GM18868 (cell line): ENCODE data around the gene SLAIN1.

Source experiments
- ATAC-seq: cut with Tn5 transposase; IDR thresholded peaks from one replicate; pipeline ENCODE4 v1.9.1; 2021; ENCODE audit warnings: mild to moderate bottlenecking, moderate library complexity; ENCODE audit not compliant: unreplicated experiment

The SLAIN1 gene

DNA sequence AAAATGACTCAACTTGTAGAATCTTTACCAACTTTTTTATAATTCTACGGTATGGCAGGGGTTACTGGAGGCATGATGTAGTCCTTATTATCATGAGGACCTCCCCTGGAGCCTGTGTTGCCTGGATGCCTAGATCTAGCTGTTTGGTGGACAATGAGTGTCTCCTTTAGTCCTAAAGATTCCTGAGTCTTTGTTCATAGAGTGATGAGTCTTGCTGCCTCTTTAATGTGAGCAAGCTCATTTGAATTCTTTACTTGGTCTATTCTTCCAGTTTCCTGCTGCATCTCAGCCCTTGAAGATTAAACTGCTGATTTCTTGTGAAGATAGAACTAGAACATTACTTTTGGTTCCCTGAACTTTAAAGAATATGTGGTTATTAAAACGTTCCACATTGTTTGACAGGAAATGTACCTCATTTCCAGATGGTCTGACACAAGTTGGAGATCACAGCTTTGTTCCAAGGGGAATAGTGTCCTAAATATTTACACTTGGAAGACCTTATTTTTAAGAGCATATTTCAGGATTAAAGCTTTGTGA lies 51.9 kb downstream of the SLAIN1 start:
- ATAC-seq = no peak

DNA sequence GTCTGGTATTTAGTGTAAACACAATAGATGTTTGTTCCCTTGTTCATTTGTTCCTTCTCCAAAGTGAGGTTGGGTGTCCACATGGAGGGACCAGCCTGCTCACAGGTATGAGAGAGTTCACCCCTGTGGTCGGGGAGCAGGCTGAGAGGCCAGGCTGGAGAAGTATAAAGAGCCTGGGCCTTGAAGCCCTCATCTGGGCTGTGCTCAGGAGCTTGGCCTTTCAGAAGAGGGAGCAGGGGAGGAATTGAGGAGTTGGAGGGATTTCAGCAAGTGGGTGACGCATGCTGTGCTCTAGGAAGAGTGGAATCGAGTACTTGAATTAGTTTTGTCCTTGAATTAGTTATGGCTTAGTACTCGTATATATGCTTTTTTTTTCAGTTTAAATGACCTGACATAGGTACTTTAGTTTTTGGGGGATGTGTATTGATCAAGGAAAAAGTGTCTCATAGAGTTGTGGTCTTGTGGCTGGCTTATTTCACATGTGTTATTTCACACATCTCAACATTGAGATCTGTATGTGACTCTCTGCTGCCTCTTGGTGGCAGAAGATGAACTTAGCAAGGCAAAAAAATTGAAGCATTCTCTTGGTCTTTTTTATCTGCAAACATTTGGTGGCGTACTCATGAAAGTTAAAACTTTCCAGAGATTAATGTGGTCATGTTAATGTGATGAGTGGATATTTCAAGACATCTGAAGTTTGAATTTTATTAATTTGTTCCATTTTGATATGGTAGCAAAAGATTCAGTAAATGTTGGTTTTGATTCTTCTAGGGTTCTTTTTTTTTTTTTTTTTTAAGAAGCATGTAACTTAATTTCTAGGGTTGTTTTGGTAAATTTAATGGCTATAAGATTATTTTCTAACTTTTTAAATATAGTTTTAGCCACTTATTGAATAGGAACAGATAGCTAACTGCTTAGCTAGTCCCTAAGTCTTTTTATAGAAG lies 54.3 kb downstream of the SLAIN1 start:
- ATAC-seq = peak; percentile 91

DNA sequence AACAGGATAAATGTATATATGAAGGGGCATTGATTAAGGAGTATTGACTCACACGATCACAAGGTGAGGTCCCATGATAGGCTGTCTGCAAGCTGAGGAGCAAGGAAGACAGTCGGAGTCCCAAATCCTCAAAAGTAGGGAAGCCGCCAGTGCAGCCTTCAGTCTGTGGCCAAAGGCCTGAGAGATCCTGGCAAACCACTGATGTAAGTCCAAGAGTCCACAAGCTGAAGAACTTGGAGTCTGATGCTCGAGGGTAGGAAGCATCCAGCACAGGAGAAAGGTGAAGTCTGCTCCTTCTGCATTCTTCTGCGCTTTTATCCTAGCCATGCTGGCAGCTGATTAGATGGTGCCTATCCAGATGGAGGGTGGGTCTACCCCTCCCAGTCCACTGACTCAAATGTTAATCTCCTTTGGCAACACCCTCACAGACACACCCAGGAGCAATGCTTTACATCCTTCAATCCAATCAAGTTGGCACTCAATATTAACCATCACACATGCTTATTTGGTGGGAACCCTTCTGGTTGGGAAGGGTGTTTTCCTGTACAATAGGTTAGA lies 55.1 kb downstream of the SLAIN1 start:
- ATAC-seq = no peak

DNA sequence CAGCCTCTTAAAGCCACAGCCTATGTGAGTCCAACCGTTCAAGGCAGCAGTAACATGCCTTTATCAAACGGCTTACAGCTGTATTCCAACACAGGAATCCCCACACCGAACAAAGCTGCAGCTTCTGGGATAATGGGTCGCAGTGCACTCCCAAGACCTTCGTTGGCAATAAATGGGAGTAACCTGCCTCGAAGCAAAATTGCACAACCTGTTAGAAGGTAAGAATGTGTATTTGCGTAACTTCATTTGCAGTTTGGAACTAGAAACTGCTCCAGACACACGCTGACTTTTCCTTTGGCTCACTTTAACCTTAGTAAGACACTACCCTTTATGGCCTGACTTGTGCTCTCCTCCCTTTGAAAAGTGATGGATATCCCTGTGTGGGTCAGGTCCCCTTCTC lies 63.4 kb downstream of the SLAIN1 start:
- no peak for ATAC-seq

DNA sequence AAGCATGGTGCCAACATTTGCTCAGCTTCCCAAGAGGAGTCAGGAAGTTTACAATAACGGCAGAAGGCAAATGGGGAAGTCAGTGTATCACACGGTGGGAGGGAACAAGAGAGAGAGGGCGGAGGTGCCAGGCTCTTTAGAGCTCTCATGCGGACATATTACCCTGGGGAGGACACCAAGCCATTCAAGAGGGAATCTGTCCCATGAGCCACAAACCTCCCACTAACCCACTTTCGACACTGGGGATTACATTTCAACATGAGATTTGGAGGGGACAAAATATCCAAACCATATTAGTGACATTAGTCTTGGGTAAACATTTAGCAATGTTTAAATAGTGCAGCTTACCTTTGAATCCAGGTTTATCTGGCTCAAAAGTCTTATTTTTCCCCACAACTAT lies 69.9 kb downstream of the SLAIN1 start:
- no peak for ATAC-seq

DNA sequence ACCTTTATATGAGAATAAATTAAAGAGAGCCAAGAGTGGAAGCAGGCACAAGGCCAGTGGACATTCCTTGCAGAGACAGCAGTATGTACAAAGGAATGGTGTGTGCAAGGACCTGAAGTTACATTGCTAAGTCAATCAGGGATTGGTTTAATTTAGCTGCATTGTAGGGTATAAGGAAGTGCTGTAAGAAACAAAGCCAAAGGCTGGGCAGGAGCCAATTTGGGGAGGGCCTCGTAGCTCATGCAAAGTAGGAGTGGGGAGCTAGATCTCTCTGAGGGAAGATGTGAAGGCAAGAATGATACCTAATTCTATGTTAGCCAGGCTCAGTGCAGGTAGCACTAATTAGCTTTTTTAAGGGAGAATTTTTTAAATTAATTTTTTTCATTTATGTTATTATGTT lies 76.7 kb downstream of the SLAIN1 start:
- no peak for ATAC-seq

DNA sequence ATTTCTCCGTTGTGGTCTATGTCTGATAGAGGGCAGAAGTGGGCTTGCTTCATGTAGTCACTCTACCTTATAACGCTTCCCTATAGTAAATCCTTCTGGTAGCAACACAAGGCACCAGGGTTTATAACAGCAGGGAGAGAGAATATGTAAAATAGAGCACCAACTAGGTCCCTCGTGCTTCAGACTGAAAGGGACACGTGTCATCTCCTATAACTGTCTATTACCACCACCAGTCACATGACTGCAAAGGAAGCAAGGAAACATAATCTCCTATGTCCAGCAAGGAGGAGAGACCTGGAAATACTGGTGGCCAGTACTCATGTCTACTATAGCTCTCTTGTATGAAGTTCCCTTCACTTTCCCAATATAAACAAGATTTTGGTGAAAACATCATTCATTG lies 79.2 kb downstream of the SLAIN1 start:
- no peak for ATAC-seq

DNA sequence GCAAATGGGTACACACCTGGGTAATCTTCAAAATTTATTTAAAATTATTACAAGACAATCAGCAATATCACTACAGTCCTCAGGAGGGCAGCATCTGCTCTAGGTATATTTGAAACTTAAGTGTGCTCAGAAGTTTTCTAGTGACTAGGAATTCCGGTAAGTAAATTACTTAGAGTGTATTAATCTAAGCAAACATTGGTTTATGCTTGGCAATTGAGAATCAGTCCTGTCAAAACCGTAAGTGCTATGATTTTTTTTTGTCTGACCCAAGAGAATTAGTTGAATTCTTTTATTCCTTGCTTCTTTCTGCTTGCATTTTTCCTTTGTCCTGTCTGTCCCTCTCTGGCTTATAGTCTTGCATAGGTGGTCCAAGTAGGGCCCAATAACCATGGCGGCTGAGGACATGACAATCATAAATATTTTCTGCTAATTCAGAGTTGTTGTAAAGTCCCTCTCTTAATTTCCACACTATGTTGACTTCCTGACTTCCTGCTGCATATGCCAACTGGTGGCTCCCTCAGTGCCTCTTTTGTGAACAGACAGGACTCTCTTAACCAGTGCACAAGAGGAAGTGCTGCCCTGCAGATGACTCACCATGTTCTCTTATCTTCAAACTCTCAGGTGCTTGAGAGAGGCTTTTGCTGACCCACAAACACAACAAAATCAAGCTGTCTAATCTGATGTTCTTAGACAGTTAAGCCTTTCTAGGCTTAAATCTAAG lies 82.2 kb downstream of the SLAIN1 start:
- ATAC-seq = peak; percentile 95

DNA sequence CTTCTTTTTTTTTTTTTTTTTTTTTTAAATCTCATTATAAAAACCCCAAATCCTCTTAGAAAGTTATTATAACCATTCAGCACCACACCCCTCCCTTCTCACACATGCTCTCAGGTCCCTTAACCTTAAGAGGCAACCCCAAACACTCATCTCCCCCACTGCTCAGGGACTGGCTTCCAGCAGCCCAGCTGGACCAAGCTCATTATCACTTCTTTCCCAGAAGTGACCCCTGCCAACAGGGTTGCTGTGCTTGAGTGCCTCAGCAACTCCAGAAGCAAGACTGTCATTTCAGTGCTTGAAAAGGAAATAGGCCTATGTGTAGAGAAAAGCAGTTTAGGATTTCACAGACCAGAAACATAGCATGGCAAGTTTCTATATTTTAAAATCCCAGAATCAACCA lies 84.3 kb downstream of the SLAIN1 start:
- no peak for ATAC-seq

DNA sequence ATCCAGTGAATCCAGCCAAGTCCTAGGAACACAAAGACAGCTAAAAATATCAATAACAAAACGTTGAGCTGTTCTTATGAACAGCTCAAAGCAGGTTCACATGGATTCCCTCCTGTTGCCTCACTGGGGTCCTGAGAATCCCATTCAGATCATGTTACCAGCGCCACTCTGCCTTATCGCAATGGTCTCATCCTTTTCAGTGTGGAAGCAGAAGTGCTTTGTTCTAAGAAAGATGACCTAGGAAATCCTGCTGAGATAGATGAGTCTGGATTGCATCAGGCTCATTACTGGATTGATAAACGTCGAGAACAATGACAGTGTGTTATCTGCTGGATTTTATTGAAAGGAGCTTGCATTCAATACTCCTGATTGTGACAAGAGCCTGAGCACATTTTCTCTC lies 87.0 kb downstream of the SLAIN1 start:
- ATAC-seq = no peak

DNA sequence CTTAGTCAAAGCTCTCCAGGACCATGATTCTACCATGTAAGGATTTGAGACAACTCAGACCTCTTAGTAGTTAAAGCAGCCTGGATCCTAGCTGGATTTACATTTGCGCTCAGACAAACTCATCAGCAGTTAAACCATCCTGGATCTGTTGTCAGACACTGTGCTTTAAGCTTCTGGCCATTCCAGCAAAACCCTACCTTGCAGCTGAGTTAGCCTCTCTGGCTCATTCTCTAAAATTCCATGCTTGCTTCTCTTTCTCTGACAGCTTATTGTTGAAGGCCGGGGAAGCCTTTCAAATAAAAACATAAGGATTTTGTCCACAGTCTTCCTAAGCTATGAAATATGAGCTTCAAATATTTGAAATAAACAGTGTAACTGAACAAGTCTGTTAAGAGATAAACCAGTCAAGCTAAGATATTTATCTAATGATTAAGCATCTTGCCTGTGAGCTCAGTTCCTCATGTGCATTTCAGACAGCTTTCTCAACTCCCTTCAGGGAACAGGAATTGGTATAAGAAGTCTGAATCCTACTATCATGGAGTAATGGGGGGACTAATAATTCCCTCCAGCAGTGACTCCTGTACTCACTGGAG lies 89.3 kb downstream of the SLAIN1 start:
- no peak for ATAC-seq

DNA sequence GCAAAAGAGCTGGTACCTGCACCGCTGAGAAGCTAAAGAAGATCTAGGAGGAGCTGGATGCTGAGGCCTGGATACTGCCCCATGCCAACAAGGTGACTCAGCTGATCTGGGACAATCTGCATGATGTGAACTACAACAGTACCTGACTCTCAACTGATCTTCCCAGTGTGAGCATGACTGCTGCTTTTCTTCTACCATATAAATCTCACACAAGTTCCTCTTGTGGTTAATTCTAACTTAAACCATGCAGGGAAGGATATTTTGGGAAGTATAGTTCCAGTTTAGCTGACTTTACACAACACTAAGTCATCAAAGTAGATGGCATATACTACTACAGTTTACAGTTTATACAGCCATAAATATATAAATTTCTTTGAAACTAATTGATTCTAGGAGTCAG lies 91.9 kb downstream of the SLAIN1 start:
- ATAC-seq = no peak

DNA sequence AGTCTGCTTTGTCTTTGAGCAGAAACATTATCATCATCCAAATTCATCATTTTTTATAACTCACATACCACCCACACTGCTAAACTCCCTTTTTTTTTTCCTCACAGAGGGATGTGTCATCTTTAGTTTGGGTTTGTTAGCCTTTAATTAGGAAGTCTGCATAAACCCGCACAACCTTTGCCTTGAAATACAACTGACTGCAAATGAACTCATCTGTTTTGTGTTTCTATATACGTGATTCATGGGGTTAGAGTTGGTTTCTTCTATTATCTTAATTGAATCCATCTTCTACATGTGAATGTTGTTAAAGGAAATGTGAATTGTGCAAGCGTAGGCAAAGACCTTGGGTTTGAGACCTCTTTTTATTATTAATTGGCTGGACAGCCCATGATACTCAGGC lies 102.7 kb downstream of the SLAIN1 start:
- ATAC-seq = no peak

DNA sequence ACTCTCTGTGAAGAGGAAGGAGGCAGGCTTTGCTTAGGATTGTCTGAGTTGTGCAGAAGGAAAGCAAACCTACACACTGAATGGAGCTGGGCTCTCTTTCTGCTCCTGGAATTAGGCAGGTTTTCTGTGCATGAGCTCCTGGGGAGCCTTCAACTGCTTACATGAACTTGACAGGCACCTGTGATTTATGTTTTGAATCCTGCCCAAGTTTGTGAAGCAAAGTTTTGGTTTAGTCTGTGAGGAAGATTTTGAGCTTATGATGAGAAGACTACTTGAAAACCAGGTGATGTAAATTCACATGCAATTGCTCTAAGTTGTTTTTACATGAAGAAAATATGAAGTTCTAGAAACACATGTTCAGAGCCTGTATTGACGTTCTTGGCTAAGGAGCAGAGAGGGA lies 109.0 kb downstream of the SLAIN1 start:
- ATAC-seq = no peak

DNA sequence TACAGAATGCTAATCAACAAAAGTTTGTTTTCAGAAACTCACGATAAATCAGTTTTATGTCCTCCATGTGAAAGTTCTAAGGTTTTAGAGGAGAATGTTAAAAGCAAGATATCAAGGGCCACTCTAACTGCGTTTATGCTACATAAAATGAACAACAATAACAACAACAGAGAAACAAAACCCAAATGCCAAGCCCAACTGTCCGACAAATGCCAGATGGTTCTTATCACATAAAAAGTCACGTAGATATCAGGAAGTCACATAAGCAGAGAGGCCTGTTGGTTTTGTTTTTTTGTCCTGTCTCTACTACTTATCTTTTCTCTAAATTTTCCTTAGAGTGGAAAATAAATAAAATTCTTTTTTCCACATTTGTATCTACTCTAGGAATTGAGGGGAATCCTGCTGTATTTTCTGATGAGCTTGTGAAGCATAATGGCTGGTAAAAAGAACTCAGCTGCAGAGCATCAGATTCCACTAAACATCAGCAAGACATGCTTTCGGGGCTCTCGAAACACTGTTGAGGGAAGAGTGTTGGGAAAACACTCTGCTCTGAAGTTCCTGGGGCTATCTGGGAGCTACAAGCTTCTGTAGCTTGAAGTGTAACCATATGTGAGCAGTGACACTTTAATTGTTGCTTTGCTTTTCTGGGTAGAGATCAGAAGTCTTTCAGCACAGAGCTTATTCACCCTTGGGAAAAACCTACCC lies 110.1 kb downstream of the SLAIN1 start:
- ATAC-seq = no peak

DNA sequence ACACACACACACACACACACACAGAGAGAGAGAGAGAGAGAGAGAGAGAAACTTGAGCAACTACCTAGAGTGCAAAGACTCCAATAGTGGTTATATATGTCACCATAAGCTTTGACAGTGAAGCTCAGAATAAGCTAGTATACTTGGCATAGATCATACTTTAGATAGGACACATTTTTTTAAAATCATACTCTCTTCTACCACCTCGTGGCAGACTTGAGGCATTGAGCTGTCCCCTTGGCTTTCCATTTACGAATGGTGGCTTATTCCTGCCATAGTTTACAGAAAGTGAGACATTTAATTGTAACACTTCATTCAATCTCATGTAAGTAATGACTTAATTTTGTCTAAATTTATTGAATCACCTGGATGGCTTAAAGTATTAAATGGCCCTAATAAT lies 112.9 kb downstream of the SLAIN1 start:
- peak; percentile 94 for ATAC-seq

DNA sequence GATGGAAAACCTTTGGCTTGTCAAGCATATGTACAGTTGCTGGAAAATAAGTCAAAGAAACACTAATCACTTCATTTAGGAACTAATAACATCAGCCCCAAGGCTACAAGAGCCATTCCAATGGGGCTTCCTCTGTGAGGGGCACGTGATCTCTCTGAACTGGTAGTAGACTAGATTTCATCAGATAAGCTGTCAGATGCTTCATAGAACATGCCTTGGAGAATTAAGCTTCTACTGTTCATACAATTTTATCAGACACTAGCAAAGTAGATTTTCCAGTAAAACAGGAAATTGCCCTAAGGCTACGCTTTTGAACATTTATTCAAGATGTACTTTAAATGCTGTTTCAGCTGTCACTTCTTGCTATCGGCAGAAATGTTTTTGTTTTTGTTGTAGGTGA lies 113.4 kb downstream of the SLAIN1 start:
- no peak for ATAC-seq

DNA sequence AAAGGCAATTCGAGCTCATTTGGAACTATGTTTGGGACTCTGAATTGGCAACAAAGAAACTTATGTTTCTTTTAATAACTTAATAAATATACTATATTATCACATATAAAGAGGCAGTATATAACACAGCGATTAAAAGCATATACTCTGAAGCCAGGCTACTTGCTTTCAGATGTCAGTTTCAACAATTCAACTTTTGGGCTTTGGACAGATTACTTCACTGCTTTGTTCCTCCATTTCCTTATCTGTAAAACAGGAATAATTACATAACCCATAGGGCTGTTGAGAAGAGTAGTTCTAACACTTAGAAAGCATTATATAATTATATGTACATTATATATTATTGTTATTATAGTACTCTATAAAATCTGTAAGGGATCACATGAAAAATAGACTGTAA lies 113.9 kb downstream of the SLAIN1 start:
- no peak for ATAC-seq

DNA sequence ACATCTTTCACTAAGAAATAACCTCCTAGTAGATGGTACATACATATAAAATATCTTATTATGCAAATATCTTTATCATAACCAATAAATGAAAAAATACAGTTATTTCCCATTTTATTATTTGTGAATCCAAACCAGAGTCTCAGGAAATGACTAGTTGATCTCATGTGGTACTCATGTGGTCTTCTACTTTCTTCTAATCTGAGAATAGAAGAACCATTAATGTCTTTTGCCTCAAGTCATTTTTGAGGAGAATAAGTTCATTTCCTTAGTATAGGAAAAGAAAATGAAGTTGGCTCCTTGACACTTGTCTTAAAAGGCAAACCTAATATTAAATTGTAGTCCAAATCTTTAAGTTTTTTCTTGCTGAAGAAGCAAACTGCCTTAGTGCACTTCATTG lies 114.5 kb downstream of the SLAIN1 start:
- no peak for ATAC-seq
